GM19395 (cell line): Measurements from ENCODE around the gene SESN1.
A peak's percentile ranks its signal among the peaks of the same experiment; 100 is the strongest.

ENCODE experiments used
- ATAC-seq: cut with Tn5 transposase; IDR thresholded peaks from one replicate; pipeline ENCODE4 v1.9.1; 2021; ENCODE audit warnings: mild to moderate bottlenecking, moderate library complexity; ENCODE audit not compliant: unreplicated experiment

Gene SESN1

DNA sequence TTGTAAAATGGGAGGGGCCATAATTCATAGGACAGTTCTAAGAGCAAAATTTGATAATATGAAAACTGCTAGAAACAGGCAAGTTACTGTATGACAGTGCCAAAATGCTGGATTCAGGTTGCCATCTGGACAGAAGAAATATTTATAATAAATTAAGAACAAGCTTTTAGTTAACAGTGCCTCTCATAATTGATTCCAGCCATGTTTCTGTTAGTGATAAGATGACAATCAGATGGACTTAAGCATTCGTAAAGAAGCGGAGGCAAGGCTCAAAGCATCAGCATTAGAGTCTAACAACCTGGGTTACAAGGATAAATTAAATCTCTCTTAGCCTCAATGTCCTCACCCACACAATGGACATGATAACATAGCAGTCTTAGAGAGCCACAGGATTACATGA, 61.0 kb downstream of the SESN1 start:
- no peak for ATAC-seq

GRCh38 chr6:109031416-109031815, 63.2 kb downstream of the SESN1 start:
- ATAC-seq = no peak

GRCh38 chr6:109029313-109029712, 65.3 kb downstream of the SESN1 start:
- no peak for ATAC-seq

GRCh38 chr6:109028439-109028838, 66.2 kb downstream of the SESN1 start:
- ATAC-seq = no peak

- no peak for ATAC-seq
Measured at GRCh38 chr6:109027964-109028363, 66.7 kb downstream of the SESN1 start.

DNA sequence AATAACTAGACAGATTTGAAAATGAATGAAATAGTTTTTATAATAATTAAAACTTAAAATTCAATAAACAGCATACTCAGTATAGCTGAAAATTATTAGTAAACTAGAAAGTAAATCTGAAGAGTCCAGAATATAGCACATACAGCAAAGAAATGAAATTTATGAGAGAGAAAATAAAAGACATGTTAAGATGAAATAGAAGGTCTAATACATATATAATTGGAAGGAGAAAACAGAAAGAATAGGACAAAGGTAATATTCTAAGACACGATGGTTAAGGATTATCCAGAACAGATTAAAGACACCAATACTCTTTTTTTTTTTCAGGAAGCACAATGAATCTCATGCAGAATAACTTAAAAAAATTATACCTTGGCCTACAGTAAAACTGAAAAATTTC, 69.0 kb downstream of the SESN1 start:
- ATAC-seq = no peak

- no peak for ATAC-seq
Measured at GRCh38 chr6:109024784-109025183, 69.9 kb downstream of the SESN1 start.

GRCh38 chr6:109024368-109024767, 70.3 kb downstream of the SESN1 start:
- ATAC-seq = no peak

- no peak for ATAC-seq
Measured at GRCh38 chr6:109023356-109023925, 71.2 kb downstream of the SESN1 start.

GRCh38 chr6:109021870-109022269, 72.8 kb downstream of the SESN1 start:
- ATAC-seq = no peak

DNA sequence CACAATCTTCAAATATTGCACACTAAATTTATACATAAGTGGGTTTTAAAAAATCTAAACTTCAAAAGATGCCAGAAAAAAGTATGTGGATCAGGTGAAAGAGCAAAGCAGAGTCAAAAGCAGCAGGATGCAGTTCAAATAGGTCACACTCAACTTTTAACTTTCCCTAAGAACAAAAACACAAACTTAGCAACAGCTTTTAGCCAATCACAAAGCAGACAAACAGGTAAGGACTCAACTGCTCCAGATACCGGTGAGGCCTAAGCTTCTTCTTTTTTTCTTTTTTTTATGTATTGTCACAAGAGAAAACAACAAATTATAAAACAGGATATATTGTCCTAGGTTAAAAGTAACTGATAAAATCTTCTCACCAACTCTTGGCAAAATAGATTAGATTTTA, 74.7 kb downstream of the SESN1 start:
- no peak for ATAC-seq

- no peak for ATAC-seq
Measured at GRCh38 chr6:109015176-109015575, 79.5 kb downstream of the SESN1 start.

- no peak for ATAC-seq
Measured at GRCh38 chr6:109014606-109015005, 80.0 kb downstream of the SESN1 start.

GRCh38 chr6:109013656-109014305, 80.9 kb downstream of the SESN1 start:
- ATAC-seq = no peak

GRCh38 chr6:109010705-109011102, 83.9 kb downstream of the SESN1 start:
- ATAC-seq = no peak

- peak; percentile 9 for ATAC-seq
Measured at GRCh38 chr6:109009962-109010704, 84.5 kb downstream of the SESN1 start.

- peak; percentile 87 for ATAC-seq
Measured at GRCh38 chr6:109009236-109009961, 85.2 kb downstream of the SESN1 start.

DNA sequence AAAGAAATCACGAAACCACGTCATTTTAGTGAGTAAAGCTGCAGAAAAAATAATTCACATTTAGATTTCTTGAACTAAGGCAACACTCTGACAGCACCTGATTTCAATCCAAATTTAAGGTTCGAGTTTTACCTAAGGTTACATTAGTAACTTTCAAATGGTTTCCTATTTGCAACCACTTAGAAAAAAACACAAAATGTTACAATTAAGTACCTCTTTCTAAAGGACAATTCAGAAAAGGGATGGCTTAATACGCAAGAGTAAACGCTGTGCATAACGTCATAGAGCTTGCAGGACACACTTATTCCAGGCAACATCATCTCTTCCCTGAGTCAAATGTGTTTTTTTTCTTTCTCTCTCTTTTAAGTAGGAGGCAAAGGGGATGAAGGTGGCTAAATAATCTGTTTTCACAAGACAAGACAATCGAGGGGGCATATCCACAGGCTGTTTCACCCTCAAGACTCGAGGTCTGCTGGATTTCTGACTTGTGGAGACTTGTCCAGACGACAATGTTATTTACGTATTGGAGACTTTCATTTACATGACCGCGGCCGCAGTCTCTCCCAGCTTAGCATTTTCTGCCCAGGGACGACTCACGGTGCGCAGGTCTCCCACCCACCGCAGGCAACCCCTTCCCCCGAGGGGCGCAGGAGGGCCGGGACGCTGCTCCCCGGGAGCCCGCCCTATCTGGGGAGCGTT, 86.0 kb downstream of the SESN1 start:
- ATAC-seq = peak; percentile 33

GRCh38 chr6:109008054-109008453, 86.6 kb downstream of the SESN1 start:
- no peak for ATAC-seq

DNA sequence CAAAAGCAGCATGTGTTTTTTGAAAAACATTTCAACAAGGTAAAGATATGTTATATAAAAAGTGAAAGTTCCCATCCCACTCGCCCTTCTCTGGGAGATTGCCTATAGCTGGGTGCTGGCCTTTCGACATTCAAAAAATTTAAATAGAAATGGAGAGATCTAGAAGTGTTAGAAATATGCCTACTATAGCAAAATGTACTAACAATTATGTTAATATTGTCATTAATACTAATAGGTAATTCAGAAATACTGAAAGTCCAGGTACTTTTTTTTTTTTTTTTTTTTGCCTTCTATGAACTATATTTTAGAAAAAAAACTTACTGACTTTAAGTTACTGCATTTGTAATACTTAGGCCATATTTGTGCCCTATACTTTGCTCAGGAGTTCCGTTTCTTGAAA, 87.1 kb downstream of the SESN1 start:
- no peak for ATAC-seq

DNA sequence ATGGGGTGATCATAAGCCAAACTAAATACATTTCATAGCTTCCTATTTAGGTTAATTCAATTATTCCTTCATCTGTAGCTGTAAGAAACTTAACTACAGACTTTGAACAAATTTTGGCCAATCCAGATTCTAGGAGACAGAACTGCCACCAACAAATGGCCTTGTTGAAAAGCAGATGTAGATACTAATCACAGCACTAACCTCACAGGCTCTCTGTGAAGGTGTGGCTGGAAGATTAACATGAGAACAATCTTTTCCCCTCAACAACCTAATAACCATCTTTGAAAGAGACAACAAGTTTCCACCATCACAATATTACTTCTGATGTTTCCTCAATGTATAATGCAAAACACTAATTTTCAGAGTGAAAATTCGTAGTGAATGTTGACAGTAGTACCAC, 87.8 kb downstream of the SESN1 start:
- ATAC-seq = no peak
